ENCODE measurements around the gene TTC28.

Gene TTC28

DNA sequence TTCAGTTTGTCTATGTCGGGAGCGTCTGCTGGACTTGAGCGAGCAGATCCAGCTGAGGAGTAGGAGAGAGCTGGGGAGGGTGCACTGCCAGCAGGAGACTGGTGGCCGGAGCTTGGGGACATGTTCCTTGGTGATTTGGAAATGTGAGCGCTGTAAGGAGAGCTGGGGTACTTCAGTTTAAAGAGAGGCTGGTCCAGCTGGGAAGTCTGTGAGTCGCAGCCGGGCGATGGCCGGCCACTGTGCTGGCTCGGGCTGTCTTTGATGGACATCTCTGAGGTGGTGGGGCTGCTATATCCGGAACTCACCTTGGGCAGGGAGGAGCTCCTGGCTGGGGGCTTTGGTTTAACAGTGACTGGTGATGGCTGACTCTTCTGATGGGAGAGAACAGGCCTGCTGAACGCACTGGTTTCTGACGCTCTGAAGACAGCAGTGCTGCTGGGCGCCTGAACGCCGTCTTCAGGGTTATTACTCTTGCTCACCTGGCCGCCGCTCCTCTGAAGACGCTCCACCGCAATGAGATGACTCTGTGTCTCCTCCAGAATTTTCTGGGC, 696.9 kb downstream of the TTC28 start:
- no peak overlapping the region for H3K4me3 ChIP-seq (ENCODE audit: low read depth, low read length)

DNA sequence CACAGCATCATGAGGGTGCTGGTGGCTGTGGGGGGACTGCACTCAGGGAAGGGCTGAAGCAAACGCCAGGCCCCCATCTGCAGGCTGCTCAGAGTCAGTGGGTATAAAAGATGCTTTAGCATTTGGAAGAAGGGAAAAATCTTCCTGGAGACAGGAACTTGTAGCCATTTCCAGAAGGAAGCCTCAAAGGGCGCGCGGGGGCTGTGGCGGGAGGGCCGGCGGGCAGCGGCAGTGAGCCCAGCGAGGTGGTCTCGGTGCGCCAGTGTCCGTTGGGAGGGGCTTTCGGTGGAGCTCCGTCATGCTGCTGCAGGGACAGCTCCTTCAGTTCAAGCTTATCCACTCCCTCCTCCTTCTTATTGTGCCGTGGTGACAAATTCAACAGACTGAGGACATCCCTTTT, 697.5 kb downstream of the TTC28 start:
- no peak overlapping the region for H3K4me3 ChIP-seq (ENCODE audit: low read depth, low read length)

DNA sequence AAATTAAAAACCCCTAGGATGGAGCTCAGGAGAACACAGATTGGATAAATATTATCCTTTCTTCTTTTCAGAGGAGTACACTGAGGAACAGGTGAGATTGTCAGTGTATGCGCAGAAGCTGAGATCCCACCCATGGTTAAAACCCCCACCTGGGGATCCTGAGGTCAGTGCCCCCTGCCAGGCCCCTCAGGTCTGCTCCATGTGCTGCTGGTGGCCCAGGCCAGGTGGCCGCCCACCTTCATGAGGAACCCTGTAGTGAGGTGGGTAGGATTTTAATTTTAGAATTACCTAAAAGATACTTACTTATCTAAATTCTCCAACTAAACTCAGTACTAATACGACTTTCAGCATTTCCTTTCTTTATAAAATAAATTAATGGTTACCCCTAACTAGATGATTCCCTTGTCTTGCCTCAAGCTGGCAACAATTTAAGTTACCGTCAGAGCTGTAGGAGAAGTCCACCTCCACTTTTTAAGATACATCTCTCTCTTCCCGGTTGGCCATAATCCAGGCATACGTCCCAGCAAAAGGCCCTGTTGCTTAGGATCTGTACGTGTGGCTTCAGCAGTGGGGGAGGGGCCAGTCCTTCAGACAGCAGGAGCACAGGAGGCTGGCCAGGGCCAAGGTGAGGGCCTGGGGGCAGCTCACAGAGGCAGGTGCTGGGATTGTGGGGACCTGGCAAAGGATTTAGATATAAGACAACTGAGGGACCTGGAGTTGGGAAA, 699.1 kb downstream of the TTC28 start:
- no peak overlapping the region for H3K4me3 ChIP-seq (ENCODE audit: low read depth, low read length)

GRCh38 chr22:27978802-27979201, 700.8 kb downstream of the TTC28 start:
- no peak overlapping the region for H3K4me3 ChIP-seq (ENCODE audit: low read depth, low read length)

DNA sequence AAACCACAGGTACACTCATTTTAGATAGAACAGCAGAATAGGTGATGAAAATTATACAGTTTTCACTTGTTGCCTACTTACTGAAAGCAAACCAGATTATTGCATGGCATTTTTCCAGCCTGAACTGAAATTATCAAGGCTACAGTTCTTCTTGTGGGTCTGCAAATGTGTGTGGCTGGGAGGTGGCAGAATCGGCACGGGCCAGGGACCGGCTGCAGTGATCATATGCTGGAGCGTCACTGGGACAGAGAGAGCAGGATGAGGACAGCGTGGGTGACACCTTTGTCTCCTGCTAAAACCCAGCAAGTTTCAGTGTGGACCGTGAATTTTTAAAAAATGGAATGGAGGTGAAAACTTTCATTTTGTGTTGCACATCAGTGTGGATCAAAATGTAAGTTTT, 701.3 kb downstream of the TTC28 start:
- no peak overlapping the region for H3K4me3 ChIP-seq (ENCODE audit: low read depth, low read length)

DNA sequence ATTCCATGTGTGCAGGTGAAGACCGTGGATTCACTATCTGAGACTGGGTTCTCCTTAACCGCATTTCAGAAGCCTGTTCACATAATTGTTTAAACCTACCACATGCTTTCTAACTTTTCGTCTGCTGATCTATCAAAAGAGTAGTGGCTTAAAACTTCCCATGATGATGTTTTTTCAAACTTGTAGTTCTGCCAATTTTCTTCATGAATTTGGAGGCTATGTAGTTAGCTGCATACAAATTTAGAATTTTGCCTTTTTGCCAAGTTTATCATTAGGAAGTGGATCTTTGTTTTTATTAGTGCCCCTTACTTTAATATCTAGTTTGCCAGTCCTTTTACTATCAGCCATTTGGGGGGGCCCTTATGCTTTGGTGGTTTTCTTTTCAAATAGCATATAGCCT, 703.1 kb downstream of the TTC28 start:
- no peak overlapping the region for H3K4me3 ChIP-seq (ENCODE audit: low read depth, low read length)

DNA sequence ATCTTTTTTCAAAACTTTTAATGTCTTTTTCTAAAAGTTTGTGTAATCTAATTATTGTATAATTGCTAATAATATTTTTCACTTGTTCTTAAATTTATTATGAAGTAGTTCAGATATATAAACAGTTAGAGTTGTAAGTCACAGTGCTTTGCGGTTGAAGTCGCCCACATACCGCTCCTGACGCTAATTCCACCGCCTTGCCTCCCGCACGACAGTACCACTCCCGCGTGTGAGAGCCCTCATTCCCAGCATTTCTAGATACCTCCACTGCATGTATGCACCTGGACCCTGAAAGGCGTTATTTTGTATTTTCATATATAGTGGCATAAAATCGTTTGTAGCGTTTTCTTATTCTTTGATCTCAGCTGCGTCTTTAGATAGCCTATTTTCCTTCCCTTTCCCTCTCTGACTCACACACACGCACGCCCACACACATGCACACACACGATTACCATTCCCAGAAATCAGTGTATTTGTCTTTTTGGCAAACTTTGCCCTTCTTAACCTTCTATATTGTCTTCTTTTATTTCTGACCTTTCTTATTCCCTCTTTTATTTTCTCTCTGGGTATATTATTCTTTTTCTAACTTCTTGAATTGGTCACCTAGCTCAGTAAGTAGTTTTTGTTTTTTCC, 704.1 kb downstream of the TTC28 start:
- H3K4me3 ChIP-seq (ENCODE audit: low read depth, low read length) = no peak overlapping the region

- H3K4me3 ChIP-seq (ENCODE audit: low read depth, low read length) = no peak overlapping the region
Measured at GRCh38 chr22:27973846-27974245, 705.8 kb downstream of the TTC28 start.

DNA sequence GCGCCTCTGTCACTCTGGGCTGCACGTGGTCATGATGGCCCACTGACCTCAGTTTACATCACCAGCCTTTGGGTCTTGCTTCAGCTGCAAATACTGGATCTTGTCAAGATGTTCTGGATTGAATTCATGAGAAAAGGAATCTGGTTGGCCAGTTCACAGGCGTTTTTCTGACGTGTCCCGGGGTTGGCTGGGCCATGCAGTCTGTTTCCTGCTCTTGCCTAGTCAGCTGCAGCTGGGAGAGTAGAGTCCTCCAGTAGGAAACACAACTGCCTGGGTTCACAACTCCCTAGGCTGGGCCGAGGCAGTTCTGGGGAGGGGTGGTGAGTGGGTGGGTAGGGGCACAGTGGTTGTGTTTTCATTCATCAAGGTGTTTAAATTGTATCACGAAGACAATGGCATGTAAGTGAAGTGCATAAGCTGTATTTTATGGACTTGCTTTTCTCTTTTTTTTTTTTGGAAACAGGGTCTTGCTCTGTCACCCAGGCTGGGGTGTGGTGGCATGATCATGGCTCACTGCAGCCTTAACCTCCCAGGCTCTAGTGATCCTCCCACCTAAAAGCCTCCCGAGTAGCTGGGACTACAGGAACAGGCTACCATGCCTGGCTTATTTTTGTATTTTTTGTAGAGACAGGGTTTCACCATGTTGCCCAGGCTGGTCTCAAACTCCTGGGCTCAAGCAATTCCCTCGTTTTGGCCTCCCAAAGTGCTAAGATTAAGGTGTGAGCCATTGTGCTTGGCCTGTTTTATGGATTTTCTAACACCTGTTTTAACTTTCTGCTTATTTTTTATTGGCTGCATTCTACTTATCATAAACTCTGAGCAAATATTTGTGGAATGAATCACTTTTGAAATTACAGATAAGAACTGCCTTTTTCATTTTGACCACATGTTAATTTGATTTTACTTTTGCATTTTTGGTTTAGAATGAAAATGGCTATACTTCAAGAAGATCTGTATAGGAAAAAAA, 706.6 kb downstream of the TTC28 start:
- H3K4me3 ChIP-seq (ENCODE audit: low read depth, low read length) = no peak overlapping the region

GRCh38 chr22:27971926-27972325, 707.7 kb downstream of the TTC28 start:
- no peak overlapping the region for H3K4me3 ChIP-seq (ENCODE audit: low read depth, low read length)

GRCh38 chr22:27970596-27971220, 708.9 kb downstream of the TTC28 start:
- no peak overlapping the region for H3K4me3 ChIP-seq (ENCODE audit: low read depth, low read length)

DNA sequence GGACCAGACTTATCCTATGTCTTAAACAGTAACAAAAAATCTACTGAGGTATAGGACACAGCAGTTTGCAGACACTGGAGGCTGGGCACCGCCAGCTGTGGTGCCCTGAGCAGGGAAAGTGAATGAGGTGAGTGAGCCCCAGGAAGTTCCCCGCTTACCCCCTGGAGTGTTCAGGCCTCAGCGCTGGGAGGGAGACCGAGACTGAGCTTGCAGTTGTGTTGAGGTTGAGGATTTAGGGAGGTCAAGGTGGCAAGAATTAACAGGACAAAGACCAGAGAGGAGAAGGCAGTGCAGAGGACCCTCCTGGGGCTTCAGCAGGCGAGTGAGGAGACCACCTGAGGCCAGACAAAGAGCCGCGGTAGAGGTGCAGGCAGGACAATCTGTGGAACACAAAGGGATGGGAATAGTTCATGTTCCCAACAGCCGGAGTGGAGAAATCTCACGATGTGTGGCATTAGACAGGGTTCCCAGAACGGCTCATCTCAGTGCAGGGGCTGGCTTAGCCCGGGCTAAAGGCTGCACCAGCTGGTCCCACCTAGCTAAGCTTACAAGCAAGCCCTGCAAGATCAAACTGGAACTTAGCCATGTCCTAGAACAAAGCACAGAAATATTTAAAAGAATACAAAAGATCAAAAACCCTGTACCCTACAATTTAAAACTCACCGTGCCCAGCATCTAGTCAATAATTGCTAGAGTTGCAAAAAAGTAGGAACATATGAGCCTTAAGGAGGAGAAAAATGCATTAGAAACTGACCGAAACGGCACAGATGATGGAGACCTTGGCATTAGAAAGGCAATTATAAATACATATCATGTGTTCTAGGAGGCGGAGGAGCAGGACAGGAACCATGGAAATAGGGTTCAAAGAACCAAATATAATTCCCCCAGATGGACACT, 713.2 kb downstream of the TTC28 start:
- H3K4me3 ChIP-seq (ENCODE audit: low read depth, low read length) = no peak overlapping the region

GRCh38 chr22:27962268-27963044, 717.2 kb downstream of the TTC28 start:
- no peak overlapping the region for H3K4me3 ChIP-seq (ENCODE audit: low read depth, low read length)

DNA sequence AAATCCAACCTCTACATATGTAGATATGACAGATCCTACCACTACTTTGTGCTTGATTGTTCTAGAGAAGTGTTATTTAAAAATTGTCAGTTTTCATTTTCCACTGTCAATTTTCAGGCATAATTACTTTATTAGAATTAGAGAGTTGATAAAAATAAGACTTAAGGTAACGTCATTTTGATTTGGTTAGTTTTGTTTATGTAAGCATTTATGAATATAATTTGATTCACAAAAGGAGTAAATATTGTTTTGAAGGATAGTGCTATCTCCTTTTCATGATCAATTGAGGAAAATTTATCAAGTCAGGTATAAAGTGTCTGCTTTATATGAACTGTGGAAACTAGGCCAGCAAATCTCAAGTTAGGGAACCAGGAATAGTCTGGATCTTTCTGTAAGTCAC, 718.0 kb downstream of the TTC28 start:
- no peak overlapping the region for H3K4me3 ChIP-seq (ENCODE audit: low read depth, low read length)

DNA sequence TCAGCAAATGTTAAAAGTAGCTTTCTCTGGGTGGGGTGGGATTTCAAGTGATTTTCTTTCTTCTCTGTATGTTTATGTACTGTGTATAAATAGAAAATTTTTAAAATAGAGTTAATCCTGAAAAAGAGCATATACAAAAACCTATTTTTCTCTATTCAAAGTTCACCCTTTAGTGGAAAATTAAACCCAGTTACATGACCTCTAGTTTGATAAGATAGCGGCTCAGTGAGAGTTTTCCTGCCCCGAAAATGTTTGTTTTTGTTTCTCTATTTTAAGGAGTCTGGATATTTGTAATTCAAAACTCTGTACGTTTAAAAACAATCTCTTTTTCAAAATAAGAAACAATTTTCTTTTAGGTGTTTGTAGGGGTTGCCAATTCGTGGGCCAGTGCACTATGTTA, 718.5 kb downstream of the TTC28 start:
- H3K4me3 ChIP-seq (ENCODE audit: low read depth, low read length) = no peak overlapping the region

GRCh38 chr22:27959335-27960090, 720.1 kb downstream of the TTC28 start:
- no peak overlapping the region for H3K4me3 ChIP-seq (ENCODE audit: low read depth, low read length)

GRCh38 chr22:27952779-27953178, 726.9 kb downstream of the TTC28 start:
- H3K4me3 ChIP-seq (ENCODE audit: low read depth, low read length) = no peak overlapping the region

- no peak overlapping the region for H3K4me3 ChIP-seq (ENCODE audit: low read depth, low read length)
Measured at GRCh38 chr22:27952091-27952490, 727.5 kb downstream of the TTC28 start.

All from iPS-11a (cell line).